ENCODE data around the gene ALOXE3. TPM values are rescaled to one million over a fixed set of nuclear protein-coding genes. Genes with fewer than 3 reads are reported as not detected.
A peak's percentile ranks its signal among the peaks of the same experiment; 100 is the strongest.

The ALOXE3 gene
- total and polyA plus RNA-seq, 12 donors: 0.09 TPM; not detected in 11

- H3K4me1 ChIP-seq: peaks cover 0 to 37% (median 19%) of the 10 kb centered on the region in 9 donors
- DNase-seq (no peak), ATAC-seq (no peak)
- WGBS, 2 donors: 88 to 94% methylated on average over 12 of the region's 12 CpGs
- H3K9me3 ChIP-seq: no peaks in the 10 kb centered on the region
- peaks cover 6 to 66% (median 60%) of the 10 kb centered on the region in 7 donors for H3K27me3 ChIP-seq
- TF ChIP-seq, protein P1, sequence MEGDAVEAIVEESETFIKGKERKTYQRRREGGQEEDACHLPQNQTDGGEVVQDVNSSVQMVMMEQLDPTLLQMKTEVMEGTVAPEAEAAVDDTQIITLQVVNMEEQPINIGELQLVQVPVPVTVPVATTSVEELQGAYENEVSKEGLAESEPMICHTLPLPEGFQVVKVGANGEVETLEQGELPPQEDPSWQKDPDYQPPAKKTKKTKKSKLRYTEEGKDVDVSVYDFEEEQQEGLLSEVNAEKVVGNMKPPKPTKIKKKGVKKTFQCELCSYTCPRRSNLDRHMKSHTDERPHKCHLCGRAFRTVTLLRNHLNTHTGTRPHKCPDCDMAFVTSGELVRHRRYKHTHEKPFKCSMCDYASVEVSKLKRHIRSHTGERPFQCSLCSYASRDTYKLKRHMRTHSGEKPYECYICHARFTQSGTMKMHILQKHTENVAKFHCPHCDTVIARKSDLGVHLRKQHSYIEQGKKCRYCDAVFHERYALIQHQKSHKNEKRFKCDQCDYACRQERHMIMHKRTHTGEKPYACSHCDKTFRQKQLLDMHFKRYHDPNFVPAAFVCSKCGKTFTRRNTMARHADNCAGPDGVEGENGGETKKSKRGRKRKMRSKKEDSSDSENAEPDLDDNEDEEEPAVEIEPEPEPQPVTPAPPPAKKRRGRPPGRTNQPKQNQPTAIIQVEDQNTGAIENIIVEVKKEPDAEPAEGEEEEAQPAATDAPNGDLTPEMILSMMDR (IDR thresholded peaks at IDR 0.05): no peak
- intact Hi-C loops (cut with DNase I): loop anchor here in 1 of 10 donors (5.0 kb wide), 1 partner anchor 226 kb away; the partner anchor contains the start of gene SLC25A35
- no peak overlapping the region for H3K27ac ChIP-seq
- H3K36me3 ChIP-seq: no peaks in the 10 kb centered on the region
- no peak overlapping the region for H3K4me3 ChIP-seq
These were observed 46.8 kb downstream of the ALOXE3 start for GRCh38 chr17:8071496-8071895.

DNA sequence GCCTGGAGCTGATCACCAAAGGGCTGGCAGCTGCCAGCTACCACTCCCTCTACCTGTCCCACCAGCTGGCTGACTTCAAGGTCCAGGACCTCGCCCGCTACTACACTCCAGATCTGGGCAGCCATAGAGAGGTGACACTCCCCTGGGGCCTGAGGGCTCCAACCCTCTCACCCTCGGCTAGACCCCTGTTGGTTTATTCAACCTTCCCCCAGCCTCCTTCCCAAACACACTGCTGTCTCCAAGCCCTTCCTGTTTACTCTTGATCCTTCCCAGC lies 48.8 kb downstream of the ALOXE3 start:
- TF ChIP-seq, protein P1 (IDR thresholded peaks at IDR 0.05): no peak
- no peaks in the 10 kb centered on the region for H3K9me3 ChIP-seq
- H3K4me1 ChIP-seq: peaks cover 0 to 37% (median 19%) of the 10 kb centered on the region in 9 donors
- WGBS, 2 donors: 88 to 90% methylated on average over 3 of the region's 3 CpGs
- peak overlapping the region in 1 of 10 donors; percentile 14 for H3K27ac ChIP-seq
- no peak overlapping the region for H3K4me3 ChIP-seq
- no peaks in the 10 kb centered on the region for H3K36me3 ChIP-seq
- ATAC-seq (no peak), DNase-seq (no peak)
- intact Hi-C loops (cut with DNase I): no loop called here
- peaks cover 6 to 59% (median 48%) of the 10 kb centered on the region in 7 donors for H3K27me3 ChIP-seq

DNA sequence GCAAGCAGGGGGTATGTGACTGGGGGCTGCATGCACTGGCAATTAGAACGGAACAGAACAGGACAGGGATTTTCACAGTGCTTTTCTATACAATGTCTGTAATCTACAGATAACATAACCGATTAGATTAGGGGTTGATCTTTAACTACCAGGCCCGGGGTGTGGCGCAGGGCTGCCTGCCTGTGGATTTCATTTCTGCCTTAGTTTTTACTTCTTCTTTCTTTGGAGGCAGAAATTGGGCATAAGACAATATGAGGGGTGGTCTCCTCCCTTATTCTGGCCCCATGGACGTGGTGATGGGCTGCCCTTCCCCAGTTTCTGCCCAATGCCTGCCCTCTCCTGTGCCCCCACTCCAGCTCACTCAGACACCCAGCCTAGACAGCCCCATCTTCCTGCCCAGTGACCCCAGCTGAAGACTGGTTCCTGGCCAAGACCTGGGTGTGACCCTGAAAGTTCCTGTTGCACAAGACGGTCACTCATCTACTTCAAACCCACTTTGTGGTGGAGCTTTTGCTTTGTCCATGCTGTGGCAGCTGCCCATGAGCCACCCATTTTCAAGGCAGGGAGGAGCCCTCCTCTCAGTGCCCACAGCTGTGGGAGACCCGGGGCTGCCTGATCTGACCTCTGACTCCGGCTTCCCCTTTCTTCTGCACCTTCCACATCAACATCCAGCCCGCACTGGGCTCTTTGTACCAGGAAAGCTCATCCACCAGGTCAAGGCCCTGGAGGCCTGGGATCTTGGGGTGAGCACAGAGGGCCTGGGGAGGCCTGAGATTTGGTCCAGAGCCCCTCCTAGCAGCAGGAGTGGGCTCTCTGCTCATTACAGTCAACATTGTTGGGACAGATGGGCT lies 49.4 kb downstream of the ALOXE3 start:
- ATAC-seq: peak in 6 of 8 donors; percentile 18 to 62 (median 34)
- Histone ChIP-seq H3K4me1 (peaks cover 0 to 36% (median 18%) of the 10 kb centered on the region in 9 donors), H3K27me3 (peaks cover 2 to 59% (median 48%) of the 10 kb centered on the region in 7 donors), H3K9me3 (no peaks in the 10 kb centered on the region), H3K27ac (peak overlapping the region in 1 of 10 donors; percentile 14), H3K4me3 (no peak overlapping the region), H3K36me3 (no peaks in the 10 kb centered on the region)
- WGBS, 2 donors: 74 to 76% methylated on average over 9 of the region's 9 CpGs
- DNase-seq: peak in 1 of 2 donors; percentile 35
- intact Hi-C loops (cut with DNase I): no loop called here
- TF ChIP-seq, protein P1 (IDR thresholded peaks at IDR 0.05): no peak

GRCh38 chr17:8067806-8068205 lies 50.5 kb downstream of the ALOXE3 start:
- ATAC-seq: no peak
- intact Hi-C loops (cut with DNase I): no loop called here
- Histone ChIP-seq H3K36me3 (no peaks in the 10 kb centered on the region), H3K4me3 (no peak overlapping the region), H3K9me3 (no peaks in the 10 kb centered on the region), H3K4me1 (peaks cover 0 to 28% (median 8%) of the 10 kb centered on the region in 9 donors), H3K27ac (no peak overlapping the region), H3K27me3 (peaks cover 0 to 59% (median 47%) of the 10 kb centered on the region in 7 donors)
- TF ChIP-seq, protein P1 (IDR thresholded peaks at IDR 0.05): no peak
- 59 to 74% methylated on average over 4 of the region's 4 CpGs for WGBS, 2 donors
- no peak for DNase-seq
